Amniotic epithelial cell (primary cell): ENCODE results near the gene SLMAP.
A peak's percentile ranks its signal among the peaks of the same experiment; 100 is the strongest.

ENCODE experiments used
- DNase-seq: peaks from one replicate; pipeline ENCODE4 v3.0.0-alpha.2; 2010; ENCODE audit warnings: low read depth

Gene SLMAP

DNA sequence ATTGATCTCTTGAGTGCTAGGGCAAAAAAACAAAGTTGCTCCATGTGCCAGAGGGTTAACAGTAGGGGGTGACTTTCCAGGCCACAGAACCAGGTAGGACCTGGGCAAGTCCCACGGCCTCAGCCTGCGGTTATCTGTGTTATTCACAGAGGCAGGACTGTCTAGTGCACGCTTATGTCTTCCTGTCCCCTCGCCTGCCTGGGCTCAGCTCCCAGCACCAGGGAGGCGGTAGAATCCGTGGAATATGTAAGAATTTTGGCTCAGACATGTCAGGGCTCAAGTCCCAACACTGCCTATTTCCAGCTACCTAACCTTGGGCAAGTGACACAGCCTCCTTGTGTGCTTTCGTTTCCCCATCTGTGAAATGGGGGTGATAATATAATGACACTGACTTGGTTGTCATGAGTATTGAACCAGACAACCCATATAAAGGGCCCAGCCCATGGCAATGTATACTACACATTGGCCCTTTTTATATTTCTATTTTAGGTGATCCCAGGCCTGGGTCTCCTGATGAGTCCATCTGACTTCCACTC, 207.8 kb downstream of the SLMAP start:
- no peak for DNase-seq

DNA sequence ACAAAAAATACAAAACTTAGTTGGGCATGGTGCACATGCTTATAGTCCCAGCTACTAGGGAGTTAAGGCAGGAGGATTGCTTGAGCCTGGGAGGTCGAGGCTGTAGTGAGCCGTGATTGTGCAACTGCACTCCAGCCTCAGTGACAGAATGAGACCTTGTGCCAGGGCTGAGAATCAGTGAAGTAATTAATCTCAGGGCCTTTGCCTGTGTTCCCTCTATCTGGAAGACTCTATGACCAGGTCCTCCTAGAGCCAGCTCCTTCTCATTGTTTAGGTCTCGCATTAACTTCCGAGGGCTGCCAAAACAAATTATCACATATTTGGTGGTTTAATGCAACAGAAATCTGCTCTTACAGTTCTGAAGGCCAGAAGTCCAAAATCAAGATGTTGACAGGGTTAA, 210.7 kb downstream of the SLMAP start:
- peak; percentile 58 for DNase-seq

DNA sequence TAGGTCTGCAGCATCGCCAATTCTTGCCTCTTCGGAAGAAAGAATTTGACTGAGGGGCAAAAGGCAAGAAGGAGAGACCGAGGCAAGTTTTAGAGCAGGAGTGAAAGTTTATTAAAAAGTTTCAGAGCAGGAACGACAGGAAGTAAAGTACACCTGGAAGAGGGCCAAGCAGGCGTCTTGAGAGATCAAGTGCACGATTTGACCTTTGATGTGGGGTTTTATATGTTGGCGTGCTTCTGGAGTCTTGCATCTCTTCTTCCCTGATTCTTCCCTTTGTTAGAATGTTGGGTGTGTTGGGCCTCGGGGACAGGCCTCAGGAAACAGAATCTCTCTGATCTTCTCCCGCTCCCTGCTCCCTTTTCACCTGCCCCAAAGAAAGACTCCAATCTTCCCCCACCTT, 211.5 kb downstream of the SLMAP start:
- no peak for DNase-seq

DNA sequence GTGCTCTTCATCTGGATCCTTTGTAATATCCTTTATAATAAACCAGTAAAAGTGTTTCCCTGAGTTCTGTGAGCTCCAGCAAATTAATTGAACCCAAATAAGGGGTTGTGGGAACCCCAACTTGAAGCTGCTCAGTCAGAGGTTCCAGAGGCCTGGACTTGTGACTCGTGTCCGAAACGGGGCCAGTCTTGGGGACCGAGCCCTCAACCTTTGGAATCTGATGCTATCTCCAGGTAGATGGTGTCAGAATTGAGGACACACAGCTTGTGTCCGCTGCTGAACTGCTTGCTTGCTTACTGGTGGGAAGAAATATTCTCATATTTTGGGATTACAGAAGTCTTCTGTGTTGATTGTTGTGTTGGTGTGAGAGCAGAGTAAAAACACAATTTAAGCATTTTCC, 212.4 kb downstream of the SLMAP start:
- DNase-seq = no peak

DNA sequence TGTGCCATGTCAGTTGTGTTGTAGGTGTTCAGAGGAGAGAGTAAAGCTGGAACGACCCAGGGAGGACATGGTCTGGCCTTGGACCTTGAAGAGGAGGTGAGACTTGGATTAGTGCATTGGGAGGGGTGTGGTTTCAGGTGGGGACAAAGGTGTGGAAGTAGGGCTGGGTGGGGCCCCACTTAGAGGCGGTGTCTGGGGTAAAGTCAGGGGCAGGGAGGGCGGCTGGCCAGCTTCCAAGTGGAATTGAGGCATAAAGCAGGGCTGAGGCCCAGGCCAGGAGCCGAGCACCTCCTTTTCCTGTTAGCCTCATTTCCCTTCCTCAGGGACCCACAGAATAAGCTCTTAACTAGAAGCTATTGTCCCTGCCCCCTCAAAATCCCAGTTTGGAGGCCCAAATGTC, 215.9 kb downstream of the SLMAP start:
- no peak for DNase-seq

DNA sequence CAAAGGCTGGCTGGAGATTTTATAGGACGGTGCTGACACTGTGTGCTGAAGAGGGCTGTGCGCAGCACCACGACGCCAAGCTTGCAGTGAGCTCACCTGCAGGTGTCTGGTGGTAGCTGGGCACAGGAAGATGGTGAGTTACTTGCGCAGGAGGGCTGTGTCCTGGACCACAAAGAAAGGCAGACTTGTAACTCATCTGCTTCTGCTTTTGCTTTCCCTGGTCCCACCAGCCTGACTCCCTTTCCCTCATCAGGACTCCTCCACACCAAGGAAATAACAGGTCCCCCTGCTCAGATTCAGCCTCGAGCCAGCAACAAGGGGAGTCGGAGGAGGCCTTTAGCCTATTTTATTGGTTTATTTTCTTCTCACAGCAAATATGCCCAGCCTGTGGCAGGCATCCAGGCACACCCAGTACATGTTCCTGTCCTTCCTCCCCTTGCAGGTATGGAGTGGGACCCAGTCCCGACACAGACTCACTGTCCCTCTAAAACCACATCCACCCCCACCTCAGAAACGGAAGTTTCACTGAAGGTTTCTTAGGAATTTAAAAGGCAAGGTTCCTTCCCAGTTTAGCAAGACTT, 216.5 kb downstream of the SLMAP start:
- no peak for DNase-seq

DNA sequence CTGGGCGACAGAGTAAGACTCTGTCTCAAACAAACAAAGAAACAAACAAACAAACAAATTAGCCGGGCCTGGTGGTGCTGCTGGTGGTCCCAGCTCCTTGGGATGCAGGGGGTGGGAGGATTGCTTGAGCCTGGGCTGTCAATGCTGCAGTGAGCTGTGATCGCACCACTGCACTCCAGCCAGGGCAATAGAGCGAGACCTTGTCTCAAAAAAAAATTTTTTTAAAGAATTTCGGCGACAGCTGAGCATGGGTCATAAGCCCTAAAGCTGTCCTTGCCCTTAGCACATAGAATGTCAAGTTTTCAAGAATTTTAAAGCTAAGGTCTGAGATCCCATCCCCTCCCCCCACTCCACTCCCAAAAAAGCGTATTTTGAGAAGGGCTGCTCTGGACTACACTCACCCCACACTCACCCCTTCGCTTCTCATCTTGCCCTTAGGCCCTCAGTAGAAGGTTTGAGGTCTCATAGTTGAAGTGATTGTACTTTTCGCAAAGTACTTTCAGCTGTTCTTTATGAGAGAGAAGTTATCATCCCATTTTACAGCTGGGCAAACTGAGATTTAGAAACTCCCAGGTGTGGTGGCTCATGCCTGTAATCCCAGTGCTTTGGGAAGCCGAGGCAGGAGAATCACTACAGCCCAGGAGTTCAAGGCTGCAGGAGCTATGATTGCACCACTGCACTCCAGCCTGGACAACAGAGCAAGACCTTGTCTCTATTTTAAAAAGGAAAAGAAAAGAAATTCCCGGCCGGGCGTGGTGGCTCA, 217.8 kb downstream of the SLMAP start:
- no peak for DNase-seq

DNA sequence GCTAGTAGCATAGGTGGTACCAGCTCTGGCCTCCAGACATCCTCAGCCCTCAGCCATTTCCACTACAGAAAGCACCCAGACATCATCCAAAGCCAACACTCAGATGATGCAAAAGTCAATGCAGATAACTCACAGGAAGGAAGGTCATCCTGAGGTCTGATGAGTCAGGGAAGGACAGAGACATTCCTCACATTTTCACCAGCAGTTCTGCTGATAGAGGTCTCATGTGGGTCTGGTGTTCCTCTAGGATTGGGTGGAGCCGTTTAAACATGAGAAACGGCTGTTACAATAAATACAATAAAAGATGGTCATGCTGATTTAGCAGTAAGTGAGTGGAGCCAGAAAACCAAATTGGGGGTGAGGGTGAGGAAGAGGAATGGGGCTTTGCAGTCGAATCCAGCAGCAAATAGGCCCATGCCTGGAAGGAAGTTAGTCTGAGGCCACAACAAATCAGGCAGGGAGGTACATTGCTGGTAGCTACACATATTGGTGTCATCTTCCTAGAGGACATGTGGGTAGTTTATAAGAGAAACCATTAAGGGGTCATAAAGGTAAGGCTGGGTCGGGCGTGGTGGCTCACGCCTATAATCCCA, 218.8 kb downstream of the SLMAP start:
- DNase-seq = peak; percentile 99

DNA sequence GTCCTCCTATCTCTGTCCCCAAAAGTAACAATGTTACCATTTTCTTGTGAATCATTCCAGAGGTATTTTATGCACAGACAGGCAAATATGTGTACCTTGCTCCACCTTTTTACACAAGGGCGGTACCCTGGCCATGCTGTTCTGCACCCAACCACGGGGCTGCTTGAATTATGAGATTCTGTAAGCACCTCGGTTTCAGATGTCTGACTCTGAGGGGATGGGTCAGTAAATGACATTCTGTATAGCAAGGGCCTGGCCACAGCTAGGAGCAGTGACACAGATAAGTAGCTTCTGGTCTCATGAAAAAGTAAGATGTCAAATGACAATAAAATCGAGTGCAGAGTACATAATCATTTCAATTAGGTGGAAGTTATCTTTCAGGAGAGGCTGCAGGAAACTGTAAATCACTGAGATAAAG, 221.7 kb downstream of the SLMAP start:
- no peak for DNase-seq

DNA sequence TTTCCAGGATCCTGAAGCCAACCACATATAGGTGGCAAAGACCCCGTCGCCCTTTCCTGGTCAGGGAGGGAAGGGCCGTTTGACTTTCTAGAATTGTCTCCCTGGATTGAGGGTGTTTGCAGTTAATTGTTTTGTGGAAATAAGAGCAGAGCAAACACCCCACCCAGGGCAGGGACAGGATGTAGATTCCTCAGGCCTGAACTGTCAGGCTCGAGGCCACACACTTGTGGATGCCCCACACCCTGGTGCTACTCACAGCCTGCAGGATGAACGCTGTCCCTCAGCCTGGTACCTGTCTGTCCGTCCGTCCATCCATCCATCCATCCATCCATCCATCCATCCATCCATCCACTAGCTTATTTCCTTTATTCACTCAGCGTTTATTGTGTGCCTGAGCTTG, 222.2 kb downstream of the SLMAP start:
- no peak for DNase-seq
